ENCODE measurements around the gene TTYH2.

- TF ChIP-seq, protein P1, sequence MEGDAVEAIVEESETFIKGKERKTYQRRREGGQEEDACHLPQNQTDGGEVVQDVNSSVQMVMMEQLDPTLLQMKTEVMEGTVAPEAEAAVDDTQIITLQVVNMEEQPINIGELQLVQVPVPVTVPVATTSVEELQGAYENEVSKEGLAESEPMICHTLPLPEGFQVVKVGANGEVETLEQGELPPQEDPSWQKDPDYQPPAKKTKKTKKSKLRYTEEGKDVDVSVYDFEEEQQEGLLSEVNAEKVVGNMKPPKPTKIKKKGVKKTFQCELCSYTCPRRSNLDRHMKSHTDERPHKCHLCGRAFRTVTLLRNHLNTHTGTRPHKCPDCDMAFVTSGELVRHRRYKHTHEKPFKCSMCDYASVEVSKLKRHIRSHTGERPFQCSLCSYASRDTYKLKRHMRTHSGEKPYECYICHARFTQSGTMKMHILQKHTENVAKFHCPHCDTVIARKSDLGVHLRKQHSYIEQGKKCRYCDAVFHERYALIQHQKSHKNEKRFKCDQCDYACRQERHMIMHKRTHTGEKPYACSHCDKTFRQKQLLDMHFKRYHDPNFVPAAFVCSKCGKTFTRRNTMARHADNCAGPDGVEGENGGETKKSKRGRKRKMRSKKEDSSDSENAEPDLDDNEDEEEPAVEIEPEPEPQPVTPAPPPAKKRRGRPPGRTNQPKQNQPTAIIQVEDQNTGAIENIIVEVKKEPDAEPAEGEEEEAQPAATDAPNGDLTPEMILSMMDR (IDR thresholded peaks at IDR 0.05 in 8 of 11, conservative IDR thresholded peaks at IDR 0.05 in 3 of 11), result no peak
- TF ChIP-seq POLR2A (IDR thresholded peaks at IDR 0.05), result no peak
- TF ChIP-seq POLR2AphosphoS5 (IDR thresholded peaks at IDR 0.05), result no peak
Observed at GRCh38 chr17:74216505-74216904, 3.1 kb downstream of the TTYH2 start.
